ENCODE data around the gene THNSL1.

The THNSL1 gene

GRCh38 chr10:25061711-25062449 lies 45.5 kb downstream of the THNSL1 start:
- DNase-seq = no peak

- no peak for DNase-seq
Observed at GRCh38 chr10:25063157-25063556, 46.7 kb downstream of the THNSL1 start.

- no peak for DNase-seq
Observed at GRCh38 chr10:25063644-25064043, 47.2 kb downstream of the THNSL1 start.

- no peak for DNase-seq
Observed at GRCh38 chr10:25064401-25064800, 48.0 kb downstream of the THNSL1 start.

DNA sequence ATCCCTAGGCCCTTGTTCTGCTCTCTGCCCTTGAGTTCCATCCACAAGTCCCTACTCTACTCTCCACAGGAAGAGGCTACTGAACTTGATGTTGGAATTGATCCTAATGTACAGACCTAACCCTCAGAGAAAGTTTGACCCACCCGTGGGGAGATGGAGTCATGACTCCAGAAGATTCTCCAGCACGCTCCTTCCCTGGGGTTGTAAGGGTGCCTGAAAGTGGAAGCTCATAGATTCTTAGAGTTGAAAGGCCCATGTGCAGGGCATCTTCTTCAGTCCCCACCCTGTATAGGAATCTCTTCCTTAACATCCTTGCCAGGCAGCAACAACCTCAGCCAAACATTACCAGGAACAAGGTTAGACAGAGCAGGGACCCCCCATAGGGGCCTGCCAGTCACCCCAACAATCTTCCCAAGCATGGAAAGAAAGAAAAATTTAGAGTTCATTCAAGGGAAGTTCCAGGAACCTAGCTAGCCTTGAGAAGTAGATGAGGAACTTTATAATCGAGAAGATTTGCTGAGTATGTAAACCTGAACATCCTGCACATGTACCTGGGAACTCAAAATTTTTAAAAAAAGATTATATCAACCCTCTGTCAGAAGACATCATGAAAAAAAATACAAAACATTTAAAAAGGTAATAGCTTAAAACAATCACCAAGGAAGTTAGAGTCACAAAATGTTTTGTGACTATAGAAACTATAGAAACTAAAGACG lies 49.5 kb downstream of the THNSL1 start:
- no peak for DNase-seq

DNA sequence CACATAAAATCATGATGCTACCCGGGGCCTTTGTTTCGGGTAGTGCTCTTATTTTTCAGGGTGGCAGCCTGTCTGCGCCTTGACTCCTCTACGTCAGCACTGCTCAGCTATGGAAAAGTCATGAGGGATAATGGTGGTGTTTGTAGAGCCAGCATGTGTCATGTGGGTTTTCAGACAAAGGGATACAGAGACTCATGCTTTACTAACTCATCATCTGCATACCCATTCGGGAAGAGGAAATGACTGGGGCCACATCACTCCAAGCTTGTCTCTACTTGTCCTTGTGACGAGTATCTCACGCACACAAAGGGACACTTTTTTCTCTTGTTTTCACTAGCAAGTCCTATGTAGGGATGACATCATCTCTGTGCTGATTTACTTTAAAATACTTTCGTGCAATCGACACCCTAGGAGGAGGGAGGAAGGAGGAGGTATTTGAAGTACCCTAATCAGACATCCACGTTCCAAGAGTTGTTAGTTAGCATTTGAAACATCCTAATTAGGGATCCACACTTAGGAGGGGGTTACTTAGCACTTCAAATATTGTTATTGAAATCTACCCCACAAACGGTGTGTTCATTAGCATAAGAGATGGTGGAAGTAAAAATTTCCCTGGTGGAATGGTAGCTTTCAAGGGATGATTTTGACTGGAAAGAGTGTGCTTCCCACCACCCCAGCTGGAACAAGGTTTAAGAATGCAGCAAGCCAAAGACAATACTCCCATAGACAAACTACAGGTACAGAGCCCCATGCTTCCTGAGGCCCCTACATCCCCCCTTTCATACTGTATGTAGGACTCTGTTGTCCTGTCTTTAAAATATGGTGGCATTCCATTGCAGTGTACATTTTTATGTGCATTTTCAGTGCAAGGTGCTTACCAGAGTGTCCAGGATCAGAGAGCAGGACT lies 52.0 kb downstream of the THNSL1 start:
- DNase-seq = no peak

DNA sequence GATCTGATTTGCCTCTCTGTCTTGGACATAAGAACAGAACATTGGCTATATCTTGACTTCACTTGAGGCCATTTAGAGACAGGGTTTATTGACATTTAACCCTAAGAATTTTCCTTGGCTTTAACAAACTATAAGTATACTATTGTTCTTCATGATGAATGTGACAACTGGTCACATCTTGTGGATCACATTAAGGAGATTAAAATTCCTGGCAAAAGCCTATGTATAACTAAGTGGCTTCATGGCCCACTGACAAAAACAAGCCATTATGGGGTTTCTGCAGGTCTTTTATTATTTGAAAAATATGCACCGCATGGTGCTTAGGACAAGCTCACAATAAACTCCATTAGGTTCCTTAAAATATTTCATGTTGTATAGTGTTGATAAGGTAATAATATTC lies 54.8 kb downstream of the THNSL1 start:
- no peak for DNase-seq

GRCh38 chr10:25072786-25073185 lies 56.4 kb downstream of the THNSL1 start:
- no peak for DNase-seq

DNA sequence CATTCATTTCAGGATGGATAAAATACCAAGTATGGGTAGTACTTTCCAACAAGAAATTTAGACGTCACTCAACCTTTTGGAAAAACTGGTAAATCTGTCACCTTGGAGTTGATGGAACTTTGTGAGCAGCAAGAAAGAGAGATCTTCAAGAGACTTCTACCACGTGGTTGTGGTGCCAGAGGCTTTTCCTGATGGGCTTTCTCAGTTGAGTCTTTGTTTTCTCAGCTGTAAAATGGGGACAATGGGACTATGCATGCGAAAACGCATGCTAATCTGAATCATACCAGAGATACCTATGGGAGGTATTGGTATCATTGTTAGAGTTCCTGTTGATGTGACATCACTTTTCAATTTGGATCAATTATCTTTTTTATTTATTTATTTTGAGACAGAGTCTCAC lies 59.4 kb downstream of the THNSL1 start:
- no peak for DNase-seq

All from kidney glomerular epithelial cell (primary cell).